AG10803 (cell line): ENCODE data around the gene ENKD1.

Experiments
- DNase-seq: peaks from one replicate; pipeline ENCODE4 v3.0.0; 2010; ENCODE audit warnings: low read depth
- H3K4me3 ChIP-seq: 2 replicates; pipeline ENCODE4 v1.5.1; 2011; ENCODE audit warnings: mild to moderate bottlenecking, low read length, control low read depth
- CTCF ChIP-seq: conservative IDR thresholded peaks from 2 replicates; pipeline ENCODE4 v1.5.1; 2011; ENCODE audit warnings: mild to moderate bottlenecking, low read length, control low read depth, inconsistent platforms

Gene ENKD1

GRCh38 chr16:67644038-67644437 lies 22.5 kb downstream of the ENKD1 start:
- TF ChIP-seq CTCF = no peak
- H3K4me3 ChIP-seq = no peak overlapping the region
- no peak for DNase-seq

- no peak overlapping the region for H3K4me3 ChIP-seq
- 0 out of 2 replicates have a peak, but pooled peaks have one; percentile 5 for TF ChIP-seq CTCF
- DNase-seq = peak; percentile 61
These were observed 24.5 kb downstream of the ENKD1 start for GRCh38 chr16:67641779-67642708.

- no peak for DNase-seq
- no peak for TF ChIP-seq CTCF
- H3K4me3 ChIP-seq = no peak overlapping the region
These were observed 28.9 kb downstream of the ENKD1 start for GRCh38 chr16:67637625-67638024.

- H3K4me3 ChIP-seq = no peak overlapping the region
- DNase-seq = no peak
- no peak for TF ChIP-seq CTCF
These were observed 29.8 kb downstream of the ENKD1 start for GRCh38 chr16:67636713-67637112.

- H3K4me3 ChIP-seq = no peak overlapping the region
- DNase-seq = peak; percentile 28
- no peak for TF ChIP-seq CTCF
These were observed 34.0 kb downstream of the ENKD1 start for GRCh38 chr16:67632415-67633172.

GRCh38 chr16:67628216-67628615 lies 38.3 kb downstream of the ENKD1 start:
- TF ChIP-seq CTCF = no peak
- DNase-seq = no peak
- H3K4me3 ChIP-seq = no peak overlapping the region
